HG03175 (cell line): ENCODE data around the gene MFAP3.
"Not testable (repeated sequence)": the region's sequence is repeated elsewhere in the genome, so short reads cannot be mapped to it uniquely, and the experiment has no call there.

Experiments used
- ATAC-seq: cut with Tn5 transposase; IDR thresholded peaks from one replicate; pipeline ENCODE4 v1.9.1; 2021; ENCODE audit warnings: mild to moderate bottlenecking, moderate library complexity; ENCODE audit not compliant: unreplicated experiment

The MFAP3 gene

GRCh38 chr5:154049636-154050035 is 10.9 kb downstream of the MFAP3 start:
- no peak for ATAC-seq

- no peak for ATAC-seq
Observed at GRCh38 chr5:154053468-154053867, 14.7 kb downstream of the MFAP3 start.

DNA sequence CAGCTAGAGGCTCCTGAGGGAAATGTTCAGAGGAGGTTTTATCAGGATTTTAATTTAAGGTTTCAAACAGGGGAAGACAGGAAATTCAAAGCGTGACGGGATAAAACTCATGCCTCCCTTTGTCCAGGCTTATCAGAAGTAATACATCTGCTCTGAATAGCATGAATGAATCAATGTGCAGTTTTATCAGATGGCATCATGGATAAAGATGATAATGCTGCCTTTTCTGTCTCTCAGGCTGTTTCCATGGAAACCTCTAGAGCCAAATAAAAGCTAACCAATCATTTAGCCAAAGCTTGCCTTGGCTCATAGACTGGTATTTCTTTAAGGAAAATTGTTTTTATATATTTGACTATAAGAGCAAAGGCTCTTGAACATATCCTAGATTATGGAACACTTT is 16.4 kb downstream of the MFAP3 start:
- no peak for ATAC-seq

- peak; percentile 68 for ATAC-seq
Observed at GRCh38 chr5:154058055-154059038, 19.6 kb downstream of the MFAP3 start.

GRCh38 chr5:154059039-154059430 is 20.3 kb downstream of the MFAP3 start:
- ATAC-seq, result peak; percentile 47

- ATAC-seq, result no peak
Observed at GRCh38 chr5:154059583-154059982, 20.8 kb downstream of the MFAP3 start.

- ATAC-seq, result no peak
Observed at GRCh38 chr5:154060606-154061005, 21.8 kb downstream of the MFAP3 start.

GRCh38 chr5:154063372-154063771 is 24.6 kb downstream of the MFAP3 start:
- no peak for ATAC-seq

- no peak for ATAC-seq
Observed at GRCh38 chr5:154065971-154066370, 27.2 kb downstream of the MFAP3 start.

DNA sequence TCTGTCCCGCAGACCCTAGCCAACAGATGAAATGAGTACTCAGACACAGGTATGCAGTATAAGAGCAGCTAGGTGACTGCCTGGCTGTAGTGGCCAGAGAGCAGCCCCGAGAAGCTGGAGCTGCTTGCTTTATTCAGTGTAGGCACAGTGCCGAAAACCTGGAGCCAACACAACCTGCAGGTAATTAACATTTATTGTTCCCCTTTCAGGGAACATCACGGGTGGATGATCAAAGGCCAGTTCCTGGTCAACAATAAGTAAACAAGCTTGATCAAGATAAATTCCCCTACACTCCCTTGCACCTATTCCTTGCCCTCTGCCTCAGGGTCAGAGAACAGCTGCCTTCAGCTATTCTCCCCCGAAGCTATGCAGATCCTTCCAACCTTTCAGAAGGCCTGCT is 31.1 kb downstream of the MFAP3 start:
- ATAC-seq, result not testable (repeated sequence)

DNA sequence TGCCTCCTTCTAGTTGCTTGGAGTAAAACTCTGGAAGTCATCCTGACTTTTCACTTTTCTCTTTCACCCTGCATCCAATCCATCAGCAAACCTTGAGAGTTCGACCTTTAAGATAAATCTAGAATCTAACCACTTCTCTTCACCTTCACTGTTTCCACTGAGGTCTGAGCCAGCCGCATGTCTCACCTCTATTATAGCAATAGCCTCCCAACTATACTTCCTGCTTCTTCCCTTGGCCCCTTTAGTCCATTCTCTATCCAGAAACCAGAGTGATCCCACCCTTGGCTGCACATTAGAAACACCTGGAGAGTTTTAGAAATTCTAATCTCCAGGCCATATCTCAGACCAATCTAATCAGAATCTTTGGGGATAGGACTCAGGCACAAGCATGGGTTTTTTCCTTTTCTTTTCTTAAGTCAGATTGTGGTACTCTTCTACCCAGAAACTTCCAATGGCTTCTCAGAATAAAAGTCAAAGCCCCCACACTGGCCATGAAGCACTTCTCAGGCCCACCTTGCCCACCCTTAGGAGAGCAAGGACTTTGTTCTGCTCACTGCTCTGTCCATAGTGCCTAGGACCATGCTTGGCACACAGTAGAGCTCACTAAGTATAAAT is 33.1 kb downstream of the MFAP3 start:
- ATAC-seq, result peak; percentile 22

DNA sequence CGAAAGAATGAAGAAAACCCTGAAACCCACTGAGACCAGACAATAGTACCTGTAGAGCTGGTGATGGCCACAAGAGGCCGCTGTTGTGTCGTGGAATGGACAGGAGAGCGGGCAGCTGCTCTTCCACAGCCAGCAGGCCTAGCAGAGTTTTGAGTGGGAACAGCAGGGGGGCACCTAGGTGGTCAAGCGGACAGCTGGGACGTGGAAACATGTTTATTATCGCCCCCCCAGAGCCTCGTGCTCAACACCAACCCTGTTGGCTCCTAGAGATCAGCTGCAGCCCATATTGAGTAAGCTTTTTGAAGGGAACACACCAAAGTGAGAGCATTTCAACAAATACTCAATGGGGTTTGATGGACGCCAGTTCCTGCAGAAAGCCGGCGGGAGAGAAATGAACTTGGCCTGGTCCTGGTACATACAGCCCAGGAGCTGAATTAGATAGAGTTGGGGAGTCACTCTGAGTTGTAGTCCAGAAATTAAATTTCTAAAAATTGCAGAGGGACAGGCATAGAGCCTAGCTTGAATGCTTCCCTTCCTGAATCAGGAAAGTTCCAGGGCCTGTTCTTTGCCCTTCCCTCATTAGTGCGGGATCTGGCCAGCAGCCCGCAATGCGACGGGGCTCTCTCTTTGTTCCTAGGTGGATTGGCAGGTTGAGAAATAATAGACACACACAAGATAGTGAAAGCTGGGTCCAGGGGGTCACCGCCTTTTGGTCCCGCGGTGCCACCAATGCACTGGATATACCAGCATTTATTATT is 33.8 kb downstream of the MFAP3 start:
- peak; percentile 96 for ATAC-seq

GRCh38 chr5:154076240-154076922 is 37.6 kb downstream of the MFAP3 start:
- no peak for ATAC-seq

GRCh38 chr5:154077696-154078095 is 38.9 kb downstream of the MFAP3 start:
- ATAC-seq, result no peak

- ATAC-seq, result no peak
Observed at GRCh38 chr5:154078272-154078671, 39.5 kb downstream of the MFAP3 start.

DNA sequence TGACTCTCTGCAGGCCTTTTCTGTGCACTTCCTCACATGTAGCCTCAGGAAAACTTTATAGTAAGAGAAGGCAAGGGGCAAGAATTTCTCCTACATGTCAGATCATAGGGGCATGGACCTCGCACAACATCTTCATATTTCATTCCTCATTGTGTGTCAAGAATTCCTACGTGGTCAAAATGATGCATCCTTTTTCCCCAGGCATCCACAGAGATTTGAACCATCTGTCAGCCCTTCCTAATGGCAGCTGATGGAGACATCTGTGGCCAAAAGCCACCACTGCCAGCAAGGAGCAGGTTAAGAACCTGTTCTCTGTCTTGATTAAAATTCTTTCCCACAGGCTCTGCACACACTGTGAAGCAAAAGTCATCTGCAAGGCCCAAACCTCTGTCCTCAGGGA is 42.5 kb downstream of the MFAP3 start:
- no peak for ATAC-seq

- no peak for ATAC-seq
Observed at GRCh38 chr5:154084062-154084639, 45.4 kb downstream of the MFAP3 start.

DNA sequence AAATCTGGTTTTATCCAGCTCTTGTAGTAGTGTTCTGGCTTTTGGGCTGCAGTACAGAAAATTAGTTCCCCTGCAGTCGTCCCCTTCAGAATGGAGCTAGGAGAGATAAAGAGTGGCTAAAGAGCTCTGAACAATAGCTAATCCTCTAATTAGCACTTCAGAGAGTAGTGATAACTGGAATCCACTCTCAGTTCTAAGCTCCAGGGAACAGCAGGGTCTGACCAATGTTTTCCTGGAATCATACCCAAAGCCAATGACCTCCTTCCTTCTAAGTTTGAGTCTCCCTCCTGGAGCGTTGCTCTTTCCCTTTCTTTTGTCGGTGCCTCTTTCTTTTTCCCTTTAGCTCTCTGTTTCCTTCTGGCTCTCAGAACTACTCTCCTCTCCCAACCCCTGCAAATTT is 47.4 kb downstream of the MFAP3 start:
- no peak for ATAC-seq

DNA sequence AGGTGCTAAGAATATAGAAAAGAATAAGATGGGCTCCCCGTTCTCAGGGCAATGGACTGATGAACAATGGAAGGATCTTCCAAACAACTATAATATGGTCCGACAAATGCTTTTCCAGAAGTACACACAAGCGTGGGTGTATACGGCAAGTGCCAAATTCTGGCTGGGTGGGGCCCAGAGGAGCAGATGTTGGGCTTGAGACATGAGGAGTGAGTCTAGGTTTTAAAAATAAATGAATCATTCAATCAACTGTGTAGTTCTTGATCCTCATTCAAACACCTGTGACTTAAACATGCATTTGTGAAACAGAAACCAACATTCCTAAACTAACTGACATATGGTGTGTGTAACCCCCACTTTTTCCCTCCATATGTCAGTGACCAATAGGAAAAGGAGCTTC is 47.9 kb downstream of the MFAP3 start:
- ATAC-seq, result no peak

DNA sequence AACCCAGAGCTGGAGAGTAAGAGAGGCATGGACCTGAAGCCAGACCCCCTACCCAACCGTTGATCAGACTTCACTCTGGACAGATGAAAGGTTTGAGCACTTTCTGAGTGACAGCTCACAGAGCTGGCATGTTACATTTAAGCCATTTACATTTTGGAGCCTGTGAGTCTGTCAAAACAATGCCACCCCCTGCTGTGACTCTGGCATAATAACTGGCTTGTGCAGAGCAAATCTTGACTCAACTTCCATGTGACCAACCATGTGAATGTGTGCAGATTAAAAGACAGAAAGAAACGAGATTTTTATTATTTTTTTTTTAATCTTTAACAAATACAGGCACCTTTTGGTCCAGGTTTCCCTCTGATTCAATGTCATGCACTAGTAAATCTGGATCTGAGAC is 48.5 kb downstream of the MFAP3 start:
- no peak for ATAC-seq

DNA sequence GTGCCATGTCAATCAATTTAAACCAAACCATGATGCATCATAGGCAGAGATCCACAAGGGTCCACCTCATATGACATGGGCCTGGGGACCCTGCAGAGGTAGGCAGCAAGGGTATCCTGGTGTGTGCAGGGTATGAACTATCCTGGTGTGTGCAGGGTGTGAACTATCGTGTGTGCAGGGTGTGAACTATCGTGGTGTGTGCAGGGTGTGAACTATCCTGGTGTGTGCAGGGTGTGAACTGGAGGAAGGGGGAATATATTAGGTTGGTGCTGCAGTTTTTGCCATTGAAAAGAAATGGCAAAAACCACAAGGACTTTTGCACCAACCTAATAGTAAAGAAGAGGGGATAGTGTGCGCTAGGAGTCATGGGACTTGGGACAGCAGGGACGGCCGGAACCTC is 50.0 kb downstream of the MFAP3 start:
- no peak for ATAC-seq
